ENCODE results near the gene ZNF710.

The ZNF710 gene

DNA sequence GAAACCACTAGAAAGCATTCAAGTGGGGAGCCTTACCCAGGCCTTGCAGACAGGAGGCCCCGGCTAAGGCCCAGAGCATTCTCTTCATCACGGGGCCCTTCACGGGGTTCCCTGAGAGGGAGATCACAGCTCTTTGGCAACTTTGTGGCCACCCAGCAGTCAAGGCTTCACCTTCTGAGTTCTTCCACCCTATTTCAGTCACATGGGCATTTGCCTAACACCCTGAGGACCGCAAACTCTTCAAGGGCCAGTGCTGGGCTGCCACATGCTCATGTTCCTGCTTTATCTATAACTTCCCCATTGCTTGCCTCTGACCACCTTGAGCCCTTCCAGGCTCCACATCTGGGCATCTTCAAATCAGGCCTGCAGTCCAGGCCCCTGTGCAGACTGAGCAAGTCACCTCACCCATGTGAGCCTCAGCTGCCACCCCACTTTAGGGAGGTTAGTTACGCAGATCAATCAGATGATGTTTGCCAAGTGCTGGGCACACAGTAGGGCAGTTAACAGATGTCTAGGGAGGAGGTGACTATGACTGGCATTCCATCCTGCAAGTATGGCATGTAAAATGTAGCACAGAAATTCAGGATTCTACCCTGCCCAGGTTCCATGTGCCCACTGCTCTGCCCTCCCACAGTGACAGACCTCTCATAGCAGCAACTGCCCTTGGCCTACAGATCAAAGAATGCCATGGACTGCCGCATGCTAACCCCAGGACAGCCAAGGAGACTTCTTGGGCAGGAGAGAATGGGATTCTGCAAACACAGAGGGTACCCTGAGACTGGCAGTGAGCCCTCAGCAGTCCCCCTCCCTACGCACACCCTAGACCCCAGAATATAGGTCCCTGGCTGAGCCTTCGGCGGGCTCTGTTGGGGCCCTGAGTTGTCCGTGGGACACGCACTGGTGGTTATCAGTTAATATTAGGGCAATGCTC is 37.6 kb upstream of the ZNF710 start:
- TF ChIP-seq EGR1 (IDR thresholded peaks at IDR 0.05): no peak
- TF ChIP-seq, protein P1, sequence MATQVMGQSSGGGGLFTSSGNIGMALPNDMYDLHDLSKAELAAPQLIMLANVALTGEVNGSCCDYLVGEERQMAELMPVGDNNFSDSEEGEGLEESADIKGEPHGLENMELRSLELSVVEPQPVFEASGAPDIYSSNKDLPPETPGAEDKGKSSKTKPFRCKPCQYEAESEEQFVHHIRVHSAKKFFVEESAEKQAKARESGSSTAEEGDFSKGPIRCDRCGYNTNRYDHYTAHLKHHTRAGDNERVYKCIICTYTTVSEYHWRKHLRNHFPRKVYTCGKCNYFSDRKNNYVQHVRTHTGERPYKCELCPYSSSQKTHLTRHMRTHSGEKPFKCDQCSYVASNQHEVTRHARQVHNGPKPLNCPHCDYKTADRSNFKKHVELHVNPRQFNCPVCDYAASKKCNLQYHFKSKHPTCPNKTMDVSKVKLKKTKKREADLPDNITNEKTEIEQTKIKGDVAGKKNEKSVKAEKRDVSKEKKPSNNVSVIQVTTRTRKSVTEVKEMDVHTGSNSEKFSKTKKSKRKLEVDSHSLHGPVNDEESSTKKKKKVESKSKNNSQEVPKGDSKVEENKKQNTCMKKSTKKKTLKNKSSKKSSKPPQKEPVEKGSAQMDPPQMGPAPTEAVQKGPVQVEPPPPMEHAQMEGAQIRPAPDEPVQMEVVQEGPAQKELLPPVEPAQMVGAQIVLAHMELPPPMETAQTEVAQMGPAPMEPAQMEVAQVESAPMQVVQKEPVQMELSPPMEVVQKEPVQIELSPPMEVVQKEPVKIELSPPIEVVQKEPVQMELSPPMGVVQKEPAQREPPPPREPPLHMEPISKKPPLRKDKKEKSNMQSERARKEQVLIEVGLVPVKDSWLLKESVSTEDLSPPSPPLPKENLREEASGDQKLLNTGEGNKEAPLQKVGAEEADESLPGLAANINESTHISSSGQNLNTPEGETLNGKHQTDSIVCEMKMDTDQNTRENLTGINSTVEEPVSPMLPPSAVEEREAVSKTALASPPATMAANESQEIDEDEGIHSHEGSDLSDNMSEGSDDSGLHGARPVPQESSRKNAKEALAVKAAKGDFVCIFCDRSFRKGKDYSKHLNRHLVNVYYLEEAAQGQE (IDR thresholded peaks at IDR 0.05; ENCODE audit: low read depth): no peak
- TF ChIP-seq, protein P2, sequence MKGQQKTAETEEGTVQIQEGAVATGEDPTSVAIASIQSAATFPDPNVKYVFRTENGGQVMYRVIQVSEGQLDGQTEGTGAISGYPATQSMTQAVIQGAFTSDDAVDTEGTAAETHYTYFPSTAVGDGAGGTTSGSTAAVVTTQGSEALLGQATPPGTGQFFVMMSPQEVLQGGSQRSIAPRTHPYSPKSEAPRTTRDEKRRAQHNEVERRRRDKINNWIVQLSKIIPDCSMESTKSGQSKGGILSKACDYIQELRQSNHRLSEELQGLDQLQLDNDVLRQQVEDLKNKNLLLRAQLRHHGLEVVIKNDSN (IDR thresholded peaks at IDR 0.05): no peak
- no peak for TF ChIP-seq TCF12 (IDR thresholded peaks at IDR 0.05; ENCODE audit: low read depth)
- TF ChIP-seq TEAD4 (IDR thresholded peaks at IDR 0.05): no peak
- TF ChIP-seq FOXM1 (IDR thresholded peaks at IDR 0.05; ENCODE audit: borderline replicate concordance, low read depth): no peak

DNA sequence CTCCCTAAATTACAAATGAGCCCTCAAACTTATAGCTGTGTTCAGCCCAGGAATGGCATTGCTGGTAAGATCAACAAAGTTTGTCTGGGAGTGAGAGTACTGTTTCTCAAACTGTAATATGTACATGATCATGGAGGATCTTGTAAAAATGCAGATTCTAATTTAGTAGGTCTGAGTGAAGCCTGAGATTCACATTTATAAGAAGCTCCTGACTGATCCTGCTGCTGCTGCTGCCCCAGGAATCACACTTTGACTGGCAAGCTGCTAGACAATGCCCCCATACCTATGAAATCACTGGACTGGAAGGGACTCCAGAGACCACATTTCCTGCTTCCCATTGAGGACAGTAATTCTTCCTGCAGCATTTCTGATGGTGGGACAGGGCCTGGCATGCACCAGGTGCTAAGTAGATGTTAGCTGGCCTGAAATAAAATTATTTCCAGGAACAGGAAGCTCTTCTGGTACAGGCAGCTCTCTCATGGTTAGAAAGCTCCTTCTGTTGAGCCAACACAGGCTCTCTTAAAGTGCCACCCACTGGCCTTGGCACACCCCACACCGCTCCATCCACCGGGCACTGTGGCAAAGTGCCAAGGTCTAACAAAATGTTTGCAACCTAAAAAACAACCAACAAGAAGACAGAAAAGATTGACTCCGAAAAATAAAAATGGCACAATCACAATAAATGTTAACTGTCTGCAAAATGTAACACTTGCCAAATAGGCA is 36.7 kb upstream of the ZNF710 start:
- TF ChIP-seq, protein P1 (IDR thresholded peaks at IDR 0.05; ENCODE audit: low read depth): no peak
- TF ChIP-seq, protein P2 (IDR thresholded peaks at IDR 0.05): no peak
- TF ChIP-seq TCF12 (IDR thresholded peaks at IDR 0.05; ENCODE audit: low read depth) (no peak), FOXM1 (IDR thresholded peaks at IDR 0.05; ENCODE audit: borderline replicate concordance, low read depth) (no peak), NFIC (IDR thresholded peaks at IDR 0.05) (peak; percentile 38; the same call in 1 of the 2 replicates), RAD21 (IDR thresholded peaks at IDR 0.05; ENCODE audit: low read depth) (peak; percentile 3; the same call in 1 of the 2 replicates)

DNA sequence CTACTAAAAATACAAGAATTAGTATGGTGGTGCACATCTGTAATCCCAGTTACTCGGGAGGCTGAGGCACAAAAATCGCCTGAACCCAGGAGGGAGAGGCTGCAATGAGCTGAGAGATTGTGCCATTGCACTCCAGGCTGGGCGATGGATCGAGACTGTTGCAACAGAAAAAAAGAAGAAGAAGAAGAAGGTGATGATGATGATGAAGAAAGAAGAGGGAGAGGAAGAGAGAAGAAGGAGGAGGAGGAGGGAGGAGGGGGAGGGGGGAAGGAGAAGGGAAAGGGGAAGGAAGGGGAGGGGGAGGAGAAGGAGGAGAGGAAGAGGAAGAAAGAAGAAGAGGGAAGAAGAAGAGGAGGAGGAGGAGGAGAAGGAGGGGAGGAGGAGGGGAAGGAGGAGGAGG is 33.2 kb upstream of the ZNF710 start:
- TF ChIP-seq TEAD4 (IDR thresholded peaks at IDR 0.05): no peak
- TF ChIP-seq NFIC (IDR thresholded peaks at IDR 0.05): no peak
- TF ChIP-seq, protein P1 (IDR thresholded peaks at IDR 0.05; ENCODE audit: low read depth): no peak
- TF ChIP-seq, protein P3, sequence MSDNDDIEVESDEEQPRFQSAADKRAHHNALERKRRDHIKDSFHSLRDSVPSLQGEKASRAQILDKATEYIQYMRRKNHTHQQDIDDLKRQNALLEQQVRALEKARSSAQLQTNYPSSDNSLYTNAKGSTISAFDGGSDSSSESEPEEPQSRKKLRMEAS (IDR thresholded peaks at IDR 0.05): no peak
- TF ChIP-seq YY1 (IDR thresholded peaks at IDR 0.05; ENCODE audit: low read depth): no peak
- no peak for TF ChIP-seq TAF1 (IDR thresholded peaks at IDR 0.05; ENCODE audit: low read depth)
- TF ChIP-seq TCF12 (IDR thresholded peaks at IDR 0.05; ENCODE audit: low read depth): no peak
- TF ChIP-seq EGR1 (IDR thresholded peaks at IDR 0.05): no peak
- TF ChIP-seq RAD21 (IDR thresholded peaks at IDR 0.05; ENCODE audit: low read depth): no peak

DNA sequence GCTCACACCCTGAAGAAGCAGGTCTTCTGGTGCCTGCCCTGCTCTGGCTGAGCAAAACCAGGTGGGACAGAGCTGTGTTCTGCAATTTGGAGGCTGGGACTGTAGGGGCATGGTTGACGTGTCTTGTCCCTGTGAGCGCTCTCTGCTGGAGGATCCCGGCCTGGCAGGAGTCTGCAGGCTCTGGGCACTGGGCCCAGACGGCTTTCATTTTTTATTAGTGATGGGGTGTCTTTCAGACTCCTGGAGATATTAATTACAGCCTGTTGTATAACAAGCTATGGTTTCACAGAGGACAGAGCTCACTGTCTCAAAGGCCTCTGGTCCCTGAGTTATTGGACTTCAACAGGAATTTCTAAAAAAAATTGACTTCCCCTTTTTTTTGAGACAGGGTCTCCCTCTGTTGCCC is 29.5 kb upstream of the ZNF710 start:
- TF ChIP-seq NFIC (IDR thresholded peaks at IDR 0.05): peak; percentile 44
- TF ChIP-seq, protein P3 (IDR thresholded peaks at IDR 0.05): no peak
- peak; percentile 54 for TF ChIP-seq RAD21 (IDR thresholded peaks at IDR 0.05; ENCODE audit: low read depth)

DNA sequence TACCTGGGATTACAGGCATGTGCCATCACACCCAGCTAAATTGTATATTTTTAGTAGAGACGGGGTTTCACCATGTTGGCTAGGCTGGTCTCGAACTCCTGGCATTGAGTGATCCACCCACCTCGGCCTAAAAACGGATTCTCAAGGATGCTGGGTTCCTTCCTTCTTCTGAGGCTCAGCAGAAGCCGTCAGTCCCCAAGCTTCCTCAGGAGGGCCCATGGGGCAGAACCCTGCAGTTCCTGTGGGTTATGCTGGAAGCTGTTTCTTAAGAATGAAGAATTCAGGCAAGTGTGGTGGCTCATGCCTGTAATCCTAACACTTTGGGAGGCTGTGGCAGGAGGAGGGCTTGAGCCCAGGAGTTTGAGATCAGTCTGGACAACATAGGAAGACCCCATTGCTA is 29.0 kb upstream of the ZNF710 start:
- TF ChIP-seq FOXM1 (IDR thresholded peaks at IDR 0.05; ENCODE audit: borderline replicate concordance, low read depth) (no peak), EGR1 (IDR thresholded peaks at IDR 0.05) (no peak), YY1 (IDR thresholded peaks at IDR 0.05; ENCODE audit: low read depth) (no peak), EP300 (IDR thresholded peaks at IDR 0.05; ENCODE audit: borderline replicate concordance) (no peak), ZBTB7A (IDR thresholded peaks at IDR 0.05; ENCODE audit: low read depth) (no peak), CREB1 (IDR thresholded peaks at IDR 0.05; ENCODE audit: low read depth) (no peak), TEAD4 (IDR thresholded peaks at IDR 0.05) (no peak), RAD21 (IDR thresholded peaks at IDR 0.05; ENCODE audit: low read depth) (no peak), TAF1 (IDR thresholded peaks at IDR 0.05; ENCODE audit: low read depth) (no peak), CEBPB (IDR thresholded peaks at IDR 0.05) (no peak), NFIC (IDR thresholded peaks at IDR 0.05) (no peak)
- TF ChIP-seq, protein P1 (IDR thresholded peaks at IDR 0.05; ENCODE audit: low read depth): no peak
- TF ChIP-seq, protein P3 (IDR thresholded peaks at IDR 0.05): no peak
